Spinal cord (tissue), 10 donors: ENCODE measurements around the gene COLGALT1. TPM values are rescaled to one million over a fixed set of nuclear protein-coding genes. Genes with fewer than 3 reads are reported as not detected.
"Not testable (repeated sequence)": the region's sequence is repeated elsewhere in the genome, so short reads cannot be mapped to it uniquely, and the experiment has no call there.

ENCODE experiments used
- DNase-seq, 6 donors: peaks; one replicate each; pipeline versions ENCODE4 v3.0.0 to v3.0.0-alpha.2; 2013 to 2015; ENCODE audit warnings: low spot score in 6 of 6, low read depth in 4 of 6
- H3K27ac ChIP-seq: one replicate; pipeline ENCODE4 v1.5.1; 2013; ENCODE audit warnings: low read depth, low read length, control low read depth
- H3K27me3 ChIP-seq: one replicate; pipeline ENCODE4 v1.6.1; 2013; ENCODE audit warnings: low read length; ENCODE audit not compliant: control insufficient read depth, insufficient read depth
- H3K36me3 ChIP-seq: one replicate; pipeline ENCODE4 v1.6.1; 2013; ENCODE audit warnings: low read length; ENCODE audit not compliant: control insufficient read depth, insufficient read depth
- H3K4me1 ChIP-seq: one replicate; pipeline ENCODE4 v1.6.1; 2013; ENCODE audit warnings: low read length; ENCODE audit not compliant: control insufficient read depth, insufficient read depth
- H3K4me3 ChIP-seq: one replicate; pipeline ENCODE4 v1.5.1; 2013; ENCODE audit warnings: low read depth, low read length, control low read depth
- H3K9me3 ChIP-seq: one replicate; pipeline ENCODE4 v1.6.1; 2013; ENCODE audit warnings: low read length; ENCODE audit not compliant: control insufficient read depth, insufficient read depth
- WGBS: methylation state at CpG from one replicate; pipeline ENCODE4 v1.1.5; 2013; ENCODE audit warnings: missing lambda C conversion rate; ENCODE audit not compliant: insufficient coverage; 5-methylcytosine and 5-hydroxymethylcytosine counted together
- polyA plus RNA-seq, 2 donors: library from polyadenylated mRNA; unstranded; fragments of 120-200 nt; gene quantifications; one replicate each; pipeline ENCODE4 v1.2.1, GENCODE V29; 2013; ENCODE audit not compliant: insufficient read length in 2 of 2
- total RNA-seq, 2 donors: library from RNA; depleted of rRNA in 1 of 2; stranded (reverse); fragments of 120-200 nt in 1 of 2; fragments of >200 nt in 1 of 2; gene quantifications; one replicate each; pipeline versions ENCODE4 v1.2.3 to v1.2.4, GENCODE V29; 2013 to 2014
- donor health status: healthy.

Gene COLGALT1
- total and polyA plus RNA-seq, 4 donors, result 24.3 to 64.5 (median 39.8) TPM

DNA sequence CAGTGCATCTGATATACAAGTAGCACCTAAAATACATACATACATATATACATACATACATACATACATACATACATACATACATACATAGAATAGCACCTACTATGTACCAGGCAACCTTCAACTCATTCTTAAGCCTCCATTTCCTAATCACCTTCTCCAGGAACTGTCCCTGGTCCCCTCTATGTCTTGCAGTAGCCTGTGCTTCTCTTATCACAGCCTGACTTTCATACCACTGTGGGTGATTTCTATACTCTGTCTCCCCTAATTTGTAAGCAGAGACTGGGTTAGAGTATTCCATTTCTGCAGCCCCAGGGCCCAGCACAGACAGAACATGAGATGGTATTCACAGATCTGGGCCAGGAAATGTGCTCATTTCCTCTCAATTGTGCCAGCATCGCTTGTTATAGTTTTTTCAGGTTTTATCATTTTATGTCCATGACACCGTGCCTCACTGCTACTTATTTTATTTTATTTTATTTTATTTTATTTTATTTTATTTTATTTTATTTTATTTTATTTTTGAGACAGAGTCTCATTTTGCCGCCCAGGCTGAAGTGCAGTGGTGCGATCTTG lies 14.2 kb upstream of the COLGALT1 start:
- no peak overlapping the region for H3K4me3 ChIP-seq
- DNase-seq, result no peak
- WGBS, result 100% methylated on average over 2 of the region's 4 CpGs

GRCh38 chr19:17542042-17542441 lies 13.4 kb upstream of the COLGALT1 start:
- DNase-seq, result no peak
- H3K27me3 ChIP-seq, result no peaks in the 10 kb centered on the region
- no peaks in the 10 kb centered on the region for H3K9me3 ChIP-seq
- peaks cover 14% of the 10 kb centered on the region for H3K4me1 ChIP-seq
- WGBS, result 74% methylated on average over 15 of the region's 15 CpGs
- H3K27ac ChIP-seq, result no peak overlapping the region
- no peaks in the 10 kb centered on the region for H3K36me3 ChIP-seq
- H3K4me3 ChIP-seq, result no peak overlapping the region

More for the DNA sequence above, 14.2 kb upstream of the COLGALT1 start:
- Histone ChIP-seq H3K36me3 (no peaks in the 10 kb centered on the region), H3K9me3 (no peaks in the 10 kb centered on the region), H3K4me1 (peaks cover 14% of the 10 kb centered on the region), H3K27me3 (no peaks in the 10 kb centered on the region), H3K27ac (no peak overlapping the region)

- Histone ChIP-seq H3K9me3 (no peaks in the 10 kb centered on the region), H3K36me3 (no peaks in the 10 kb centered on the region), H3K4me3 (no peak overlapping the region), H3K4me1 (peaks cover 14% of the 10 kb centered on the region), H3K27ac (no peak overlapping the region), H3K27me3 (no peaks in the 10 kb centered on the region)
- 85% methylated on average over 14 of the region's 14 CpGs for WGBS
- DNase-seq, result no peak
Measured at GRCh38 chr19:17542793-17543582, 12.5 kb upstream of the COLGALT1 start.

GRCh38 chr19:17543986-17544385 lies 11.5 kb upstream of the COLGALT1 start:
- Histone ChIP-seq H3K4me1 (peaks cover 10% of the 10 kb centered on the region), H3K4me3 (no peak overlapping the region), H3K27me3 (no peaks in the 10 kb centered on the region), H3K27ac (no peak overlapping the region), H3K9me3 (no peaks in the 10 kb centered on the region), H3K36me3 (no peaks in the 10 kb centered on the region)
- DNase-seq, result no peak
- 89% methylated on average over 3 of the region's 4 CpGs for WGBS

DNA sequence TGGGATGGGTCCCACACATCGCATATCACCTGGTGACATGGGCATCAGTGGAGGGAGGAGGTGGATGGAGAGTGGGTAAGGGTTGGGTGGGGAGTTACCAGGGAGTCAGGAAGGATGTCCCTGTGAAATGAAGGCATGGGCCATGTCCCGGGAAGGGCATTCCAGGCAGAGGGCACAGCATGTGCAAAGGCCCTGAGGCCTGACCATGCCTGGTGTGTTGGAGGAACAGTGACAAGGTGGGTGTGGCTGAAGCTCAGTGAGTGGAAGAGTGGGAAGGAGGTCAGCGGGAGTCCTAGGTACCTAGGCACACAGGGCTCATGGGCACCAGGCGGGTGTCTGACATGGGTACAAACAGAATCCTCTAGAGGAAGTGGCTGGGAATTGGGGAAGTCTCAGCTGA lies 11.0 kb upstream of the COLGALT1 start:
- Histone ChIP-seq H3K4me3 (no peak overlapping the region), H3K27me3 (no peaks in the 10 kb centered on the region), H3K4me1 (peaks cover 5% of the 10 kb centered on the region), H3K36me3 (no peaks in the 10 kb centered on the region), H3K27ac (no peak overlapping the region), H3K9me3 (no peaks in the 10 kb centered on the region)
- WGBS, result 79% methylated on average over 3 of the region's 4 CpGs
- DNase-seq, result no peak

GRCh38 chr19:17548145-17548544 lies 7.3 kb upstream of the COLGALT1 start:
- WGBS, result 70% methylated on average over 6 of the region's 6 CpGs

DNA sequence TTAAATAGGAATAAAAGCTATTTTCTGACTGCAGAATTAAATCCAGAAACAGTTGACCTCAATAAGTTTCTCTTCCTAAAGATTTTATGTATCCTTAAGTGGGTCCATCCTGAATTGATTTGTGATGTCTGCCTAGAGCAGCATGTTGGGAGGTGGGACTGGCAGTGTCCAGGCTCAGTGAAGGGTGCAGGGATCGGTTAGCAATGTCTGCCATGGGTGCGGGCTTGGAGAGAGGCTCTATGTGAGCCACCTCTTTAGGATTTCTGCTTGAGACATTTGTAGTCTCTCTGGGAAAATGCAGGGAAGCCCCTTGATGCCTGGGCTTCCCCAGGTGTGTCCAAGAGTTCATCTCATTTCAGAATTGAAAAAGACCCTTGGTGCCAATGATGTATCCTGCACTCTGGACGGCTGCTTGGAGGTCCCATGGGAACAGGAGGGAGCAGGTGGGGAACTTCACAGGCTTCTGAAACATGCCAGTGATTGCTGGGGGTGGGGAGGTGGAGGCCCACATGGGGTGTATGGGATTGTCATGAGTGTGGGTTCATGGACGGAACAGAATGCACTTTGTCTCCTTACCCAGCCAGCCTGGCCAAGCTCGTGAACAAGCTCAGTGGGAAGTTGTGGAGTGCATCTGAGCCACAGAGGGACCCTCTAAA lies 6.2 kb upstream of the COLGALT1 start:
- H3K4me3 ChIP-seq, result no peak overlapping the region
- H3K27ac ChIP-seq, result no peak overlapping the region
- H3K9me3 ChIP-seq, result no peaks in the 10 kb centered on the region
- no peaks in the 10 kb centered on the region for H3K36me3 ChIP-seq
- no peaks in the 10 kb centered on the region for H3K27me3 ChIP-seq
- DNase-seq, result no peak
- WGBS, result 72% methylated on average over 4 of the region's 5 CpGs
- no peaks in the 10 kb centered on the region for H3K4me1 ChIP-seq

More at GRCh38 chr19:17548145-17548544, 7.3 kb upstream of the COLGALT1 start:
- H3K4me3 ChIP-seq, result no peak overlapping the region
- H3K36me3 ChIP-seq, result no peaks in the 10 kb centered on the region
- H3K4me1 ChIP-seq, result no peaks in the 10 kb centered on the region
- no peaks in the 10 kb centered on the region for H3K9me3 ChIP-seq
- no peaks in the 10 kb centered on the region for H3K27me3 ChIP-seq
- no peak for DNase-seq
- no peak overlapping the region for H3K27ac ChIP-seq

- no peaks in the 10 kb centered on the region for H3K36me3 ChIP-seq
- H3K27ac ChIP-seq, result no peak overlapping the region
- H3K9me3 ChIP-seq, result no peaks in the 10 kb centered on the region
- no peak overlapping the region for H3K4me3 ChIP-seq
- no peak for DNase-seq
- H3K27me3 ChIP-seq, result no peaks in the 10 kb centered on the region
- no CpG with 5 or more reads among the region's 4 CpGs for WGBS
- peaks cover 4% of the 10 kb centered on the region for H3K4me1 ChIP-seq
Measured at GRCh38 chr19:17550076-17550667, 5.3 kb upstream of the COLGALT1 start.

DNA sequence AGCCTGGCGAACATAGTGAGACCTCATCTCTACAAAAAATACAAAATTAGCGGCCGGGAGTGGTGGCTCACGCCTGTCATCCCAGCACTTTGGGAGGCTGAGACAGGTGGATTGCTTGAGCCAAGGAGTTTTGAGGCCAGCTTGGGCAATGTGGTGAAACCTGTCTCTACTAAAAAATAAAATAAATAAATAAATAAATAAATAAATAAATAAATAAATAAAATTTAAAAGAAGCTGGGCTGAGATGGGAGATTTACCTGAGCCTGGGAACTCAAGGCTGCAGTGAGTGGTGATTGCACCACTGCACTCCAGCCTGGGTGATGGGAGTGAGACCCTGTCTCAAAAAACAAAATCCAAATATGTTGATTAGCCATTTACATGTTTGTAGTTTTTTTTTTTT lies 2.7 kb upstream of the COLGALT1 start:
- peaks cover 16% of the 10 kb centered on the region for H3K4me1 ChIP-seq
- not testable (repeated sequence) for H3K27me3 ChIP-seq, H3K9me3 ChIP-seq, H3K4me3 ChIP-seq, H3K27ac ChIP-seq, H3K36me3 ChIP-seq, DNase-seq
- WGBS, result no CpG with 5 or more reads among the region's 4 CpGs
